ENCODE measurements around the gene GULP1.

GULP1 gene

GRCh38 chr2:188570370-188570769 lies 278.7 kb downstream of the GULP1 start:
- no peaks in the 10 kb centered on the region for H3K9me3 ChIP-seq (ENCODE audit: control insufficient read depth, insufficient read depth, low read length)
- no peak overlapping the region for H3K27ac ChIP-seq (ENCODE audit: low read depth, low read length)
- no peak overlapping the region for H3K4me3 ChIP-seq (ENCODE audit: low read length)
- no peaks in the 10 kb centered on the region for H4K20me1 ChIP-seq (ENCODE audit: control insufficient read depth, insufficient read depth, low read depth, low read length)
- H3K4me2 ChIP-seq (ENCODE audit: low read length): no peak overlapping the region
- H3K27me3 ChIP-seq (ENCODE audit: control insufficient read depth, low read length): no peaks in the 10 kb centered on the region
- H3K79me2 ChIP-seq (ENCODE audit: control insufficient read depth, low read length): no peaks in the 10 kb centered on the region
- TF ChIP-seq CTCF (IDR thresholded peaks at IDR 0.05; ENCODE audit: low read depth, low read length, poor library complexity, severe bottlenecking) (no peak), EZH2phosphoT487 (IDR thresholded peaks at IDR 0.05; ENCODE audit: borderline replicate concordance, low read length) (no peak)
- no peaks in the 10 kb centered on the region for H3K4me1 ChIP-seq (ENCODE audit: control insufficient read depth, low read length)
- no peaks in the 10 kb centered on the region for H3F3A ChIP-seq (ENCODE audit: control insufficient read depth, insufficient read depth)
- no peaks in the 10 kb centered on the region for H3K9me2 ChIP-seq (replicated peaks; ENCODE audit: control insufficient read depth, low read length)
- no peaks in the 10 kb centered on the region for H3K36me3 ChIP-seq (ENCODE audit: control insufficient read depth, low read length)

GRCh38 chr2:188571543-188572303 lies 280.0 kb downstream of the GULP1 start:
- no peaks in the 10 kb centered on the region for H3K9me3 ChIP-seq (ENCODE audit: control insufficient read depth, insufficient read depth, low read length)
- no peaks in the 10 kb centered on the region for H3F3A ChIP-seq (ENCODE audit: control insufficient read depth, insufficient read depth)
- no peak overlapping the region for H3K4me3 ChIP-seq (ENCODE audit: low read length)
- H3K4me2 ChIP-seq (ENCODE audit: low read length): no peak overlapping the region
- no peaks in the 10 kb centered on the region for H3K9me2 ChIP-seq (replicated peaks; ENCODE audit: control insufficient read depth, low read length)
- no peaks in the 10 kb centered on the region for H3K4me1 ChIP-seq (ENCODE audit: control insufficient read depth, low read length)
- no peaks in the 10 kb centered on the region for H3K27me3 ChIP-seq (ENCODE audit: control insufficient read depth, low read length)
- no peaks in the 10 kb centered on the region for H3K79me2 ChIP-seq (ENCODE audit: control insufficient read depth, low read length)
- H3K27ac ChIP-seq (ENCODE audit: low read depth, low read length): no peak overlapping the region
- TF ChIP-seq EZH2phosphoT487 (IDR thresholded peaks at IDR 0.05; ENCODE audit: borderline replicate concordance, low read length) (no peak), CTCF (IDR thresholded peaks at IDR 0.05; ENCODE audit: low read depth, low read length, poor library complexity, severe bottlenecking) (no peak)
- H4K20me1 ChIP-seq (ENCODE audit: control insufficient read depth, insufficient read depth, low read depth, low read length): no peaks in the 10 kb centered on the region
- H3K36me3 ChIP-seq (ENCODE audit: control insufficient read depth, low read length): no peaks in the 10 kb centered on the region

- Histone ChIP-seq H3K79me2 (ENCODE audit: control insufficient read depth, low read length) (no peaks in the 10 kb centered on the region), H3K27ac (ENCODE audit: low read depth, low read length) (no peak overlapping the region), H3K9me2 (replicated peaks; ENCODE audit: control insufficient read depth, low read length) (no peaks in the 10 kb centered on the region), H3K27me3 (ENCODE audit: control insufficient read depth, low read length) (no peaks in the 10 kb centered on the region), H3K4me2 (ENCODE audit: low read length) (no peak overlapping the region), H3K36me3 (ENCODE audit: control insufficient read depth, low read length) (no peaks in the 10 kb centered on the region), H3K9me3 (ENCODE audit: control insufficient read depth, insufficient read depth, low read length) (no peaks in the 10 kb centered on the region), H4K20me1 (ENCODE audit: control insufficient read depth, insufficient read depth, low read depth, low read length) (no peaks in the 10 kb centered on the region), H3K4me1 (ENCODE audit: control insufficient read depth, low read length) (no peaks in the 10 kb centered on the region), H3K4me3 (ENCODE audit: low read length) (no peak overlapping the region), H3F3A (ENCODE audit: control insufficient read depth, insufficient read depth) (no peaks in the 10 kb centered on the region)
- no peak for TF ChIP-seq CTCF (IDR thresholded peaks at IDR 0.05; ENCODE audit: low read depth, low read length, poor library complexity, severe bottlenecking)
- TF ChIP-seq EZH2phosphoT487 (IDR thresholded peaks at IDR 0.05; ENCODE audit: borderline replicate concordance, low read length): no peak
These were observed 280.9 kb downstream of the GULP1 start for GRCh38 chr2:188572592-188572991.
